Lung (tissue), 12 donors: Measurements from ENCODE around the gene MAGI2. TPM values are rescaled to one million over a fixed set of nuclear protein-coding genes. Genes with fewer than 3 reads are reported as not detected.

Experiments used
- ATAC-seq: fragments of 200-7000 bp; cut with Tn5 transposase; one replicate; pipeline ENCODE4 v1.9.1; 2020; ENCODE audit warnings: moderate number of reproducible peaks; ENCODE audit not compliant: insufficient read depth, low FRiP score
- DNase-seq, 3 donors: peaks; one replicate each; pipeline ENCODE4 v3.0.0-alpha.2; 2013 to 2017
- H3K27ac ChIP-seq, 2 donors: one replicate each; pipeline ENCODE4 v1.5.1; 2013; ENCODE audit warnings: mild to moderate bottlenecking in 2 of 2, moderate library complexity in 2 of 2, control low read depth in 1 of 2, inconsistent platforms in 1 of 2, low read depth in 1 of 2, low read length in 1 of 2
- H3K27me3 ChIP-seq, 3 donors: one replicate each; pipeline ENCODE4 v1.5.1; 2013; ENCODE audit warnings: low read length in 2 of 3; ENCODE audit not compliant: control insufficient read depth in 3 of 3, insufficient read depth in 3 of 3
- H3K36me3 ChIP-seq, 4 donors: one replicate each; pipeline ENCODE4 v1.5.1; 2013; ENCODE audit warnings: low read length in 4 of 4, mild to moderate bottlenecking in 1 of 4, moderate library complexity in 1 of 4; ENCODE audit not compliant: control insufficient read depth in 4 of 4, insufficient read depth in 4 of 4
- H3K4me1 ChIP-seq, 5 donors: one replicate each; pipeline ENCODE4 v1.5.1; 2013; ENCODE audit warnings: low read length in 5 of 5, mild to moderate bottlenecking in 2 of 5, moderate library complexity in 1 of 5; ENCODE audit not compliant: control insufficient read depth in 5 of 5, insufficient read depth in 5 of 5
- H3K4me3 ChIP-seq: one replicate; pipeline ENCODE4 v1.5.1; 2013; ENCODE audit warnings: mild to moderate bottlenecking, control low read depth, moderate library complexity
- H3K9ac ChIP-seq, 2 donors: one replicate each; pipeline ENCODE4 v1.5.1; 2013; ENCODE audit warnings: low read length in 2 of 2, control low read depth in 1 of 2; ENCODE audit not compliant: insufficient read depth in 1 of 2
- H3K9me3 ChIP-seq, 4 donors: one replicate each; pipeline ENCODE4 v1.5.1; 2013; ENCODE audit warnings: low read length in 3 of 4, mild to moderate bottlenecking in 1 of 4, moderate library complexity in 1 of 4; ENCODE audit not compliant: control insufficient read depth in 4 of 4, insufficient read depth in 3 of 4
- CTCF ChIP-seq: IDR thresholded peaks from 2 replicates; pipeline ENCODE4 v1.5.1; 2012; ENCODE audit warnings: mild to moderate bottlenecking; ENCODE audit errors: control extremely low read depth, extremely low read depth
- WGBS, 2 donors: extraction: QIAGEN DNeasy Blood & Tissue Kit; methylation state at CpG; one replicate each; pipeline ENCODE4 v1.1.7; 2013; 5-methylcytosine and 5-hydroxymethylcytosine counted together
- polyA plus RNA-seq, 2 donors: library from polyadenylated mRNA; stranded (reverse); fragments of 200-250 nt; gene quantifications; one replicate each; pipeline ENCODE4 v1.2.1, GENCODE V29; 2013
- total RNA-seq, 2 donors: library from RNA; depleted of rRNA in 1 of 2; stranded (reverse); fragments of >200 nt in 1 of 2; gene quantifications; one replicate each; pipeline ENCODE4 v1.2.1, GENCODE V29; 2014 to 2021
- donor health status: control.
- donor health status: control.
- donor health status: Bipolar disorder and iron deficiency.
- donor health status: healthy.
- donor health status: DM: yes; HTN: yes; CAD: no.

MAGI2 gene
- total and polyA plus RNA-seq, 4 donors: 0.94 to 18.0 (median 5.3) TPM

GRCh38 chr7:78141522-78142281, 1311.8 kb downstream of the MAGI2 start:
- no peak overlapping the region for H3K4me3 ChIP-seq
- no peak for DNase-seq
- TF ChIP-seq CTCF: no peak
- H3K36me3 ChIP-seq: no peaks in the 10 kb centered on the region
- 88 to 90% methylated on average over 9 of the region's 9 CpGs for WGBS, 2 donors
- no peaks in the 10 kb centered on the region for H3K9me3 ChIP-seq
- H3K27me3 ChIP-seq: no peaks in the 10 kb centered on the region
- H3K27ac ChIP-seq: no peak overlapping the region
- H3K4me1 ChIP-seq: peaks cover 0 to 2% (median 0%) of the 10 kb centered on the region in 5 donors
- no peak overlapping the region for H3K9ac ChIP-seq
- no peak for ATAC-seq

GRCh38 chr7:78140109-78140508, 1313.4 kb downstream of the MAGI2 start:
- H3K27ac ChIP-seq: no peak overlapping the region
- no peak overlapping the region for H3K4me3 ChIP-seq
- 69 to 76% methylated on average over 2 of the region's 2 CpGs for WGBS, 2 donors
- H3K9me3 ChIP-seq: no peaks in the 10 kb centered on the region
- H3K27me3 ChIP-seq: no peaks in the 10 kb centered on the region
- TF ChIP-seq CTCF: no peak
- no peaks in the 10 kb centered on the region for H3K4me1 ChIP-seq
- ATAC-seq: no peak
- no peak for DNase-seq
- no peak overlapping the region for H3K9ac ChIP-seq
- no peaks in the 10 kb centered on the region for H3K36me3 ChIP-seq

GRCh38 chr7:78139335-78139734, 1314.1 kb downstream of the MAGI2 start:
- Histone ChIP-seq H3K27ac (no peak overlapping the region), H3K9ac (no peak overlapping the region), H3K27me3 (no peaks in the 10 kb centered on the region), H3K36me3 (no peaks in the 10 kb centered on the region), H3K9me3 (no peaks in the 10 kb centered on the region), H3K4me1 (no peaks in the 10 kb centered on the region), H3K4me3 (no peak overlapping the region)
- no peak for ATAC-seq
- 55 to 58% methylated on average over 3 of the region's 3 CpGs for WGBS, 2 donors
- no peak for DNase-seq
- TF ChIP-seq CTCF: no peak

- TF ChIP-seq CTCF: no peak
- no peak overlapping the region for H3K4me3 ChIP-seq
- no peaks in the 10 kb centered on the region for H3K27me3 ChIP-seq
- H3K9me3 ChIP-seq: no peaks in the 10 kb centered on the region
- no peak overlapping the region for H3K27ac ChIP-seq
- no peaks in the 10 kb centered on the region for H3K4me1 ChIP-seq
- ATAC-seq (no peak), DNase-seq (no peak)
- H3K36me3 ChIP-seq: no peaks in the 10 kb centered on the region
- no peak overlapping the region for H3K9ac ChIP-seq
- WGBS, 2 donors: 87 to 90% methylated on average over 11 of the region's 11 CpGs
These were observed 1318.7 kb downstream of the MAGI2 start for GRCh38 chr7:78134774-78135173.
